ENCODE measurements around the gene PDLIM5.

DNA sequence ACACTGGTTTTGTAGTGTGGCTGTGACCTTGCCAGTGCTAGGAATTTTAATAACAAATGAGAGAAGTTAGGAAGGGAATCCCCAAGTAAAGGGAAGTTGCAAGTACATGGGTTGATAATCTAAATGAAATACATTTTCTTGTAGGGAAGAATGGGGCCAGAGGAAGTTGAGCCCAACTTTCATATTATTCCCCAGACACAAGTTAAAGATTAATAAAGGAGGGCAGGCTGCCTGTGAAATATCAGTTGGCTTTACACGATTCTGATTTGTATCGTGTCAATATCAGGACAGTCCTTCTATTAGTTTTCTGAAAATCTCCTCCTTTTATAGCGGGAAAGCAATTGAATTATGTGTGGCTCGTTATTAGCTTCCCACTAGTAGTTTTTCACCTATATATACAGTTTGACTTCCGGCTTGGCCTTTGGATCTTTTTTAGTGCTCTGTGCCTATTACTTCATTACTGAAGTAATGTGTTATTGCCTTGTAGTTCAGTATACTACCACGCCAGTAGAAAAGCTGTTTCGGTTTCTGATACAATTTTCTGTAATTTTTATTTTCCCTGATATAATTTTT lies 1.7 kb downstream of the PDLIM5 start:
- no peak for TF ChIP-seq RAD21 (IDR thresholded peaks at IDR 0.05; ENCODE audit: low read depth)
- TF ChIP-seq, protein P1, sequence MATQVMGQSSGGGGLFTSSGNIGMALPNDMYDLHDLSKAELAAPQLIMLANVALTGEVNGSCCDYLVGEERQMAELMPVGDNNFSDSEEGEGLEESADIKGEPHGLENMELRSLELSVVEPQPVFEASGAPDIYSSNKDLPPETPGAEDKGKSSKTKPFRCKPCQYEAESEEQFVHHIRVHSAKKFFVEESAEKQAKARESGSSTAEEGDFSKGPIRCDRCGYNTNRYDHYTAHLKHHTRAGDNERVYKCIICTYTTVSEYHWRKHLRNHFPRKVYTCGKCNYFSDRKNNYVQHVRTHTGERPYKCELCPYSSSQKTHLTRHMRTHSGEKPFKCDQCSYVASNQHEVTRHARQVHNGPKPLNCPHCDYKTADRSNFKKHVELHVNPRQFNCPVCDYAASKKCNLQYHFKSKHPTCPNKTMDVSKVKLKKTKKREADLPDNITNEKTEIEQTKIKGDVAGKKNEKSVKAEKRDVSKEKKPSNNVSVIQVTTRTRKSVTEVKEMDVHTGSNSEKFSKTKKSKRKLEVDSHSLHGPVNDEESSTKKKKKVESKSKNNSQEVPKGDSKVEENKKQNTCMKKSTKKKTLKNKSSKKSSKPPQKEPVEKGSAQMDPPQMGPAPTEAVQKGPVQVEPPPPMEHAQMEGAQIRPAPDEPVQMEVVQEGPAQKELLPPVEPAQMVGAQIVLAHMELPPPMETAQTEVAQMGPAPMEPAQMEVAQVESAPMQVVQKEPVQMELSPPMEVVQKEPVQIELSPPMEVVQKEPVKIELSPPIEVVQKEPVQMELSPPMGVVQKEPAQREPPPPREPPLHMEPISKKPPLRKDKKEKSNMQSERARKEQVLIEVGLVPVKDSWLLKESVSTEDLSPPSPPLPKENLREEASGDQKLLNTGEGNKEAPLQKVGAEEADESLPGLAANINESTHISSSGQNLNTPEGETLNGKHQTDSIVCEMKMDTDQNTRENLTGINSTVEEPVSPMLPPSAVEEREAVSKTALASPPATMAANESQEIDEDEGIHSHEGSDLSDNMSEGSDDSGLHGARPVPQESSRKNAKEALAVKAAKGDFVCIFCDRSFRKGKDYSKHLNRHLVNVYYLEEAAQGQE (IDR thresholded peaks at IDR 0.05; ENCODE audit: low read depth) = no peak
- TF ChIP-seq TCF12 (IDR thresholded peaks at IDR 0.05; ENCODE audit: low read depth) = no peak
- TF ChIP-seq CREB1 (IDR thresholded peaks at IDR 0.05; ENCODE audit: low read depth) = no peak
- TF ChIP-seq NFIC (IDR thresholded peaks at IDR 0.05) = no peak
